Measurements from ENCODE around the gene C5orf22. TPM values are rescaled to one million over a fixed set of nuclear protein-coding genes. Genes with fewer than 3 reads are reported as not detected.

Gene C5orf22
- total RNA-seq, result 10 to 100 TPM; 15.8 to 19.5 (median 16.4) TPM
- polyA plus RNA-seq, result 11.1 TPM
- long read RNA-seq, donor 1, transcript C5orf22-201 (9 exons, 3,612 nt), result major isoform, 31 of 44 reads
- long read RNA-seq, donor 1, partial matches to known transcripts, result 1 of 44 reads
- long read RNA-seq, donor 1, other reads (novel, unspliced or antisense), result 8 of 44 reads
- long read RNA-seq, donor 2, transcript C5orf22-201 (9 exons, 3,612 nt), result major isoform, 18 of 22 reads
- long read RNA-seq, donor 2, partial matches to known transcripts, result 1 of 22 reads
- long read RNA-seq, donor 2, other reads (novel, unspliced or antisense), result 3 of 22 reads
- long read RNA-seq, donor 3, transcript C5orf22-201 (9 exons, 3,612 nt), result major isoform, 77 of 127 reads
- long read RNA-seq, donor 3, partial matches to known transcripts, result 12 of 127 reads
- long read RNA-seq, donor 3, other reads (novel, unspliced or antisense), result 33 of 127 reads
- long read RNA-seq, donor 4, transcript C5orf22-201 (9 exons, 3,612 nt), result major isoform, 11 of 14 reads
- long read RNA-seq, donor 4, partial matches to known transcripts, result 0 of 14 reads
- long read RNA-seq, donor 4, other reads (novel, unspliced or antisense), result 3 of 14 reads

DNA sequence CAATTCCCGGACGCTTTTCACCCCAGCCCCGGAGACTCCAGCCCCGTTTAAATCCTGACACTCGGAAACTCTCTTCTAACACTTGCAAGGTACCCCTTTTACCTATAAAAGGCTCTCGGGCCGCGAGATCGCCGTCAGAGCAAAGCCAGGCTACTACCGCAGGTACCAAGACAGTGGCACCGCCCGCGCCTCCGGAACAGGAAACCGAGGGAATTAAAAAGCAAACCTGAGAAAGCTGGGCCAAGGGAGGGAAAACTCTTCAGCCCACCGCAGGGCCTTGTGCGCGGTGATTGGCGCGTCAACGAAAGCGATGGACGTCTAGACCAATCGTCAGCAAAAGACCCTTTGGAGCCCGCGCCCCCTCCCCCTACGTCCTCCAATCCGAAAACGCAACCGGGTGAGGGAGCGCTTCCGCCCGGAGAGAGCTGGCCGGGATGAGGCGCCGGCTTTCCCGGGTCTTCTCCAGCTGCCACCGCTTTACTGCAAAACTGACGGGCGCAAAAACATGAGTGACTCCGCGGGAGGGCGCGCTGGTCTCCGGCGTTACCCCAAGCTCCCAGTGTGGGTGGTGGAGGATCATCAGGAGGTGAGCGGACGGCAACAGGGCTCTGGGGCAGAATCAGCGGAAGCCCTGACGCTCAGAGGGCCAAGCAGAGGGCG lies at the start of gene C5orf22, which contains the start of gene DROSHA:
Gene C5orf22 (plus strand): TSS at position 414 of the 660 bp plus-strand sequence. CDS start 92 bp downstream, at position 506.
Gene DROSHA (minus strand): TSS at position 206 of the 660 bp plus-strand sequence. CDS start 3,034 bp downstream, outside the sequence.
- Histone ChIP-seq H3K27me3 (ENCODE audit: control insufficient read depth, insufficient read depth) (no peaks in the 10 kb centered on the region), H3K27ac (ENCODE audit: low read length) (peak within 1 kb of the TSS; percentile 72), H3K4me1 (ENCODE audit: control insufficient read depth, insufficient read depth, low read length) (peaks cover 4% of the 10 kb centered on the region), H3K4me3 (ENCODE audit: low read length) (peak within 1 kb of the TSS; percentile 97), H3K9me3 (ENCODE audit: control insufficient read depth, low read length) (no peaks in the 10 kb centered on the region)
- intact Hi-C loops (cut with DNase I), result no loop called here
- DNase-seq (peak; percentile 96 to 98 (median 97)), ATAC-seq (peak; percentile 99 to 100)
- WGBS, result under 1% methylated on average over 52 of the region's 52 CpGs

DNA sequence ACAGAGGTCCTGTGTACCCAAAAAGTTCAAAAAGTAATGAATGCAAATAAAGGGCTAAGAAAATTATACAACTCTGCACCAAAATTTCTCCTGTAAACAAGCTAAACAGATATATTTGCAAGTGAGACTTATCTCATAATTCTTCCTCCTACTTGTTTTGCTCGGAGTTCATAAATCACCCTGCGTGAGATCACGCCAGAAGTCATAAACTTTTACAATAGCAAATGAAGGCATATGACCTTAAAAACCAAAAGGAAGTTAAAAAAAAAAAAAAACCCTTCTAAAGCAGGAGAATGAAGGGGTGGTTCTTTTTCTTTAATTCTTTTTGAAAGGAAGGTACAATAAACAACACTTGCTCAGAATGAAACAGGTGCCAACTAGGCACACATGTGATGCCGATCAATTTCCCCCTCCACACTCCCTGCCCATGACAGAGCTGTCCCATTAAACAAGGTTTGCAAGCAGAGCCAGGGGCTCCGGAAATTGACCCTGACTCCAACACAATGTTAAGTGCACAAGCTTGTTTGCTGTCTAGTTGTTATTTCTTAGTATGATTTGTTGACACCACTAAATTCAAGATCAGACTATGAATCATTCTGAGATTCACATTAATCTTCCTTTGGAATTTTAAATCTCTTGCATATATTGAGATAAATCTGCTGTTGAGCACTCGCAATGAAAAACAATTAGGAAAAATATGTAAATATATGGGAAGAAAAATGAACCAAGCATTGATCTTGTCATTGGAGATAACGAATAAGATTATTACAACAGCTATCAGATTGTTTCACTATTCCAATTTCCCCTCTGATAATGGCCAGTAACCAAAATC lies 46.5 kb upstream of the C5orf22 start:
- 88% methylated on average over 7 of the region's 7 CpGs for WGBS
- intact Hi-C loops (cut with DNase I), result no loop called here
- ATAC-seq (no peak), DNase-seq (no peak)
- H3K27me3 ChIP-seq (ENCODE audit: control insufficient read depth, insufficient read depth), result no peaks in the 10 kb centered on the region
- no peak overlapping the region for H3K27ac ChIP-seq (ENCODE audit: low read length)
- H3K4me1 ChIP-seq (ENCODE audit: control insufficient read depth, insufficient read depth, low read length), result no peaks in the 10 kb centered on the region
- peaks cover 1% of the 10 kb centered on the region for H3K9me3 ChIP-seq (ENCODE audit: control insufficient read depth, low read length)
- H3K4me3 ChIP-seq (ENCODE audit: low read length), result no peak overlapping the region

DNA sequence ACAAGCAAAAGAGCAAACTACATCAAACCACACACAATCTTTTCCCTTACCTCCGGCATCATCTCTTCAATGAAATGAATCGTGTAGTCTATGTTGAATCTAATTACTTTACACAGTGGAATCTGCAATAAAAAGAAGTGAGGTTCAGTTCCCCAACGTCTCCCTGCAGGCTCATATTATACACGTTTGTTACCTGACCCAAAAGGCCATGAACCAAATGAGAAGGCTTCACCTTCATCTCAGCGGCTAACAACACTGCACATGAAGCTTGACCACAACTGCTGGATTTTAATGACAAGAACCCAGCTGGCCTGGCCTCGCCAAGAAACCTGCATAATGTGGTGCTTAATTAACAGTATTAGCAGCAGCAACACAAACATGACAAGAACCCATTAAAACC lies 45.7 kb upstream of the C5orf22 start:
- H3K27ac ChIP-seq (ENCODE audit: low read length), result no peak overlapping the region
- H3K9me3 ChIP-seq (ENCODE audit: control insufficient read depth, low read length), result peaks cover 1% of the 10 kb centered on the region
- H3K4me3 ChIP-seq (ENCODE audit: low read length), result no peak overlapping the region
- intact Hi-C loops (cut with DNase I), result no loop called here
- no peaks in the 10 kb centered on the region for H3K4me1 ChIP-seq (ENCODE audit: control insufficient read depth, insufficient read depth, low read length)
- whole genome bisulfite sequencing, result 92% methylated on average over 6 of the region's 6 CpGs
- DNase-seq (no peak), ATAC-seq (no peak)
- H3K27me3 ChIP-seq (ENCODE audit: control insufficient read depth, insufficient read depth), result no peaks in the 10 kb centered on the region

- WGBS, result 85% methylated on average over 2 of the region's 2 CpGs
- no peak for DNase-seq
- no peaks in the 10 kb centered on the region for H3K4me1 ChIP-seq (ENCODE audit: control insufficient read depth, insufficient read depth, low read length)
- intact Hi-C loops (cut with DNase I), result no loop called here
- no peak overlapping the region for H3K27ac ChIP-seq (ENCODE audit: low read length)
- no peaks in the 10 kb centered on the region for H3K27me3 ChIP-seq (ENCODE audit: control insufficient read depth, insufficient read depth)
- no peak overlapping the region for H3K4me3 ChIP-seq (ENCODE audit: low read length)
- ATAC-seq, result no peak
- H3K9me3 ChIP-seq (ENCODE audit: control insufficient read depth, low read length), result no peaks in the 10 kb centered on the region
These were observed 44.6 kb upstream of the C5orf22 start for GRCh38 chr5:31487506-31487905.

- no peak overlapping the region for H3K27ac ChIP-seq (ENCODE audit: low read length)
- ATAC-seq (no peak), DNase-seq (no peak)
- H3K27me3 ChIP-seq (ENCODE audit: control insufficient read depth, insufficient read depth), result no peaks in the 10 kb centered on the region
- no peaks in the 10 kb centered on the region for H3K4me1 ChIP-seq (ENCODE audit: control insufficient read depth, insufficient read depth, low read length)
- H3K9me3 ChIP-seq (ENCODE audit: control insufficient read depth, low read length), result no peaks in the 10 kb centered on the region
- no peak overlapping the region for H3K4me3 ChIP-seq (ENCODE audit: low read length)
- 68% methylated on average over 4 of the region's 4 CpGs for WGBS
- intact Hi-C loops (cut with DNase I), result no loop called here
These were observed 39.2 kb upstream of the C5orf22 start for GRCh38 chr5:31492869-31493268.

- no peak overlapping the region for H3K4me3 ChIP-seq (ENCODE audit: low read length)
- 93% methylated on average over 4 of the region's 4 CpGs for WGBS
- no peak overlapping the region for H3K27ac ChIP-seq (ENCODE audit: low read length)
- intact Hi-C loops (cut with DNase I), result no loop called here
- no peak for DNase-seq
- ATAC-seq, result no peak
- H3K27me3 ChIP-seq (ENCODE audit: control insufficient read depth, insufficient read depth), result no peaks in the 10 kb centered on the region
- H3K9me3 ChIP-seq (ENCODE audit: control insufficient read depth, low read length), result no peaks in the 10 kb centered on the region
- H3K4me1 ChIP-seq (ENCODE audit: control insufficient read depth, insufficient read depth, low read length), result no peaks in the 10 kb centered on the region
These were observed 36.8 kb upstream of the C5orf22 start for GRCh38 chr5:31495336-31495735.

- DNase-seq (no peak), ATAC-seq (peak in 1 of 2 donors; percentile 34)
- 95% methylated on average over 2 of the region's 2 CpGs for WGBS
- Histone ChIP-seq H3K9me3 (ENCODE audit: control insufficient read depth, low read length) (no peaks in the 10 kb centered on the region), H3K4me1 (ENCODE audit: control insufficient read depth, insufficient read depth, low read length) (no peaks in the 10 kb centered on the region), H3K27me3 (ENCODE audit: control insufficient read depth, insufficient read depth) (no peaks in the 10 kb centered on the region), H3K4me3 (ENCODE audit: low read length) (no peak overlapping the region), H3K27ac (ENCODE audit: low read length) (no peak overlapping the region)
- intact Hi-C loops (cut with DNase I), result no loop called here
These were observed 35.8 kb upstream of the C5orf22 start for GRCh38 chr5:31496301-31496700.

GRCh38 chr5:31496891-31497290 lies 35.2 kb upstream of the C5orf22 start:
- ATAC-seq, result no peak
- Histone ChIP-seq H3K4me1 (ENCODE audit: control insufficient read depth, insufficient read depth, low read length) (no peaks in the 10 kb centered on the region), H3K27ac (ENCODE audit: low read length) (no peak overlapping the region), H3K27me3 (ENCODE audit: control insufficient read depth, insufficient read depth) (no peaks in the 10 kb centered on the region), H3K9me3 (ENCODE audit: control insufficient read depth, low read length) (no peaks in the 10 kb centered on the region), H3K4me3 (ENCODE audit: low read length) (no peak overlapping the region)
- WGBS, result 94% methylated on average over 6 of the region's 6 CpGs
- intact Hi-C loops (cut with DNase I), result no loop called here
- DNase-seq, result no peak

DNA sequence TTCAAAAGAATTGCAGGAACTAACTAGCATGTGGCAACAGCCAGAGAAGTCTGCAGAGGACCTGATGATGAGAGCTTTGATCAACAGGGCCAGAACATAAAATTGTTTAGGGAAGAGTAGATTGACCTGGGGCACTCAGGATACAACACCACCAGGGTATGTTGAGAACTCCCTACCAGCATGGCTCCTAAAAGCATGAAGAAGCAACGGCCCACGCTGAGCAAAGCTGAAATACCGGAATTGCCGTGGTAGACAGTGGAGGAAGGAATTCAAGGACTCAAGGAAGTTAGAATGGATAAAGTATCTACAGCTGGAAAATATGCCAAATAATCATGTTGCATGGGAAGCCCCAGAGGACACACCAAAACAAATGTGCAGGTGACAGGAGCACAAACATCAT lies 31.8 kb upstream of the C5orf22 start:
- intact Hi-C loops (cut with DNase I), result no loop called here
- peaks cover 2% of the 10 kb centered on the region for H3K9me3 ChIP-seq (ENCODE audit: control insufficient read depth, low read length)
- H3K27ac ChIP-seq (ENCODE audit: low read length), result no peak overlapping the region
- DNase-seq (no peak), ATAC-seq (no peak)
- H3K4me1 ChIP-seq (ENCODE audit: control insufficient read depth, insufficient read depth, low read length), result no peaks in the 10 kb centered on the region
- 87% methylated on average over 4 of the region's 4 CpGs for WGBS
- no peaks in the 10 kb centered on the region for H3K27me3 ChIP-seq (ENCODE audit: control insufficient read depth, insufficient read depth)
- H3K4me3 ChIP-seq (ENCODE audit: low read length), result no peak overlapping the region

- Histone ChIP-seq H3K9me3 (ENCODE audit: control insufficient read depth, low read length) (peaks cover 2% of the 10 kb centered on the region), H3K27ac (ENCODE audit: low read length) (no peak overlapping the region), H3K4me3 (ENCODE audit: low read length) (no peak overlapping the region), H3K4me1 (ENCODE audit: control insufficient read depth, insufficient read depth, low read length) (no peaks in the 10 kb centered on the region), H3K27me3 (ENCODE audit: control insufficient read depth, insufficient read depth) (no peaks in the 10 kb centered on the region)
- no peak for ATAC-seq
- DNase-seq, result no peak
- intact Hi-C loops (cut with DNase I), result no loop called here
- WGBS, result 97% methylated on average over 4 of the region's 4 CpGs
These were observed 29.6 kb upstream of the C5orf22 start for GRCh38 chr5:31502506-31502905.
